COR-L47 (cell line): ENCODE results near the gene SCAMP2.

Source experiments
- DNase-seq: peaks from one replicate; lab custom pipeline; 2025; lab: John Stamatoyannopoulos, UW

SCAMP2 gene

GRCh38 chr15:74816624-74817369 is 56.4 kb downstream of the SCAMP2 start:
- DNase-seq: peak; percentile 39

GRCh38 chr15:74815961-74816360 is 57.2 kb downstream of the SCAMP2 start:
- DNase-seq: no peak

GRCh38 chr15:74815121-74815934 is 57.8 kb downstream of the SCAMP2 start:
- DNase-seq: no peak

GRCh38 chr15:74812533-74812932 is 60.6 kb downstream of the SCAMP2 start, which contains the start of gene LMAN1L:
Gene LMAN1L (plus strand): TSS chr15:74812835. CDS start chr15:74812855, 20 bp downstream.
- DNase-seq: no peak

- no peak for DNase-seq
These were observed 63.2 kb downstream of the SCAMP2 start for GRCh38 chr15:74809956-74810355.

GRCh38 chr15:74809242-74809641 is 63.9 kb downstream of the SCAMP2 start:
- no peak for DNase-seq

- no peak for DNase-seq
These were observed 64.3 kb downstream of the SCAMP2 start for GRCh38 chr15:74808840-74809229.

GRCh38 chr15:74808078-74808839 is 64.9 kb downstream of the SCAMP2 start:
- no peak for DNase-seq

GRCh38 chr15:74807282-74807681 is 65.9 kb downstream of the SCAMP2 start:
- DNase-seq: no peak

- DNase-seq: no peak
These were observed 68.2 kb downstream of the SCAMP2 start for GRCh38 chr15:74804935-74805334.

- no peak for DNase-seq
These were observed 70.2 kb downstream of the SCAMP2 start for GRCh38 chr15:74802862-74803447.

GRCh38 chr15:74802290-74802689 is 70.9 kb downstream of the SCAMP2 start:
- no peak for DNase-seq

GRCh38 chr15:74801311-74801997 is 71.7 kb downstream of the SCAMP2 start:
- DNase-seq: no peak

GRCh38 chr15:74800559-74801094 is 72.5 kb downstream of the SCAMP2 start:
- DNase-seq: no peak

GRCh38 chr15:74799856-74800558 is 73.2 kb downstream of the SCAMP2 start:
- no peak for DNase-seq

GRCh38 chr15:74799255-74799855 is 73.8 kb downstream of the SCAMP2 start:
- no peak for DNase-seq

- no peak for DNase-seq
These were observed 74.5 kb downstream of the SCAMP2 start for GRCh38 chr15:74798388-74799254.

- no peak for DNase-seq
These were observed 77.1 kb downstream of the SCAMP2 start for GRCh38 chr15:74795966-74796625.

- no peak for DNase-seq
These were observed 78.2 kb downstream of the SCAMP2 start for GRCh38 chr15:74794970-74795349.
